ENCODE results near the gene IGFL4.
"Not testable (repeated sequence)": the region's sequence is repeated elsewhere in the genome, so short reads cannot be mapped to it uniquely, and the experiment has no call there.

The IGFL4 gene

DNA sequence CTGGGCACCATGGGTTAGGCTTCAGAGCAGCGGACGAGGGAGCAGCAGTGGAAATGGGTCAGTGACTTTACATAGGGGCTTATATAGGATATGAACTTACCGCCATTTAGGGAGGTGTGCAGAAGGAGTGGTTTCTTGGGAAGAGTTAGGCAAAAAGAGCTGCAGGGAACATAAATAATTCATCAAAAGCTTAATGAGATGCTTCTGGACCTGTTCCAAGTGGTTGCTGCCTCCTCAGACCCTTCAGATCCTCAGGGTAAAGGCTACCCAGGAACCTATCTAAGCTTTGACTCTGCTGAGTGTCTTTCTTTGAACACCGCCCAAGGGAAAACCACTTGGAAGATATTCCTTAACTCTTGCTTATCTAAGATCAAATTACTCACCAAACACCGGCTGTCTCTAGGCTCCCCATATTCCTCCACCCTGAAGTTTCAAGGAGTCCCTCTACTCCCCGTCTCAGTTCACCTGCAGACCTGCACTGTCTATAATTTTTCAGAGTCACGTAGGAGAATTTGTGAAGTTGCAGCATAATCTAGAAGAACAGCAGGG is at the start of gene IGFL4:
Gene IGFL4, minus strand, starts transcription at position 51 of the 549 bp plus-strand sequence. Its CDS starts 40 bp downstream, at position 11.
- no peak for DNase-seq (ENCODE audit: low read depth)

DNA sequence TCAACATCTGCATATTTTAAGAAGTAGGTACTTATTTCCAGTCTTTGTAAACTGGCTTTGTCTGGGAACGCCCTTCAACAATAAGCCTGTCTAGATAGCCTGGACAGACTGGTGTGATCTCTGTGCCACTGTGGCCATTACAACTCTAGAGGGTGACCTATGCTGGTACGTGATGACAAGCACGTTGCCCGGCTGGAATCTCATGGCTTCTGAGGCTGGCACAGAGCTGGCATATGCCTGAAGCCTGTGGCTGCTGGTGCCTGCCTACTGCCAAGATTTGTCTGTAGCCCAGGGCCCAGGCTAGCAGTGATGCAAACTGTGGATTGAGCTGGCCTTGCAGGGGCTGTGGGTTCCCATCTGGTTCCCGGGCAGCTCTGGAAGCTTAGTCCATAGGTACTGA is 49.6 kb upstream of the IGFL4 start:
- DNase-seq (ENCODE audit: low read depth): no peak

DNA sequence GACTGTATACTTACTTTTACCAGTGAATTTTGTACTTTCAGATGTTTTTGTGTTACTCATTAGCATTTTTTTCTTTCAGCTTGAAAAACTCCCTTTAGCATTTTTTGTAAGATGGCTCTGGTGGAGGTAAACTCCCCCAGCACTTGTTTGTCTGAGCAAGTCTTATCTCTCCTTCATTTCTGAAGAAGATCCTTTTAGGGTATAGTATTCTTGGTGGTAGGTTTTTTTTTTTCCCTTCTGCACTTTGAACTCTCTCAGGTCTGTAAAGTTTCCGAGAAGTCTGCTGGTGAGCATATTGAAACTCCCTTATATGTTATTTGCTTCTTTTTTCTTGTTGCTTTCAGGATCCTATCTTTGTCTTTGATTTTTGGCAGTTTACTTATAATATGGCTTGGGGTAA is 48.6 kb upstream of the IGFL4 start:
- DNase-seq (ENCODE audit: low read depth): no peak

DNA sequence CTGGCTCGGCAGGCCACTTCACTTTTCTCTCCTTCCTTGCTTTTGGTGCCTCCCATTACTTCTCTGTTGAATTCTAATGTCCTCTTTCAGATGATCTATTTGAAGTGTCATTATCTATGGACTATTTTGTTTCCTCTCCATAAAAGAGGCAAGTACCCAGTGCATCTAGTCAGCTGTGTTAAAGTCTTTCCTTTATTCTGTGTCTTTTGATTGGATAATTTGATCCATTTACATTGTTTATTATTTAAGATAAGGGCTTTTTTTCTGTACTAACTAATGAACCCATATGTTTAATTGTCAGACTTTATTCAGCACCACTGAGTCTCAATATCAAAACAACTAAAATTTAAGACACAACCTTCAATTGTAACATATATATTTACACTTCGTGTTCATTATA is 47.3 kb upstream of the IGFL4 start:
- no peak for DNase-seq (ENCODE audit: low read depth)

DNA sequence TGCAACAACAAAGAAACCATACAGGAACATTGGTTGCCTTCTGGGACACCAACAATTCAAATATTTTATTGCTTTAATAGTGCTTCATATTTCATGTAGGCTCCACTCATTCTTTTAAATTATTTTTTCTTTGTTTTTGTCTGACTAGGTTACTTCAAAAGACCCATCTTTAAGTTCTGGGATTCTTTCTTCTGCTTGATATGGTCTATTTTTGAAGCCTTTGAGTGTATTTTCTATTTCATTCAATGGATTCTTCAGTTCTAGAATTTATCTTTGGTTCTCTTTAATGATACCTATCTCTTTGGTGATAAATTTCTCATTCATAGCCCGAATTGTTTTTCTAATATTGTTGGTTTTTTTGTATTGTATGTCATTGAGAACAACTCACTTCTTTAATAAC is 45.1 kb upstream of the IGFL4 start:
- no peak for DNase-seq (ENCODE audit: low read depth)

DNA sequence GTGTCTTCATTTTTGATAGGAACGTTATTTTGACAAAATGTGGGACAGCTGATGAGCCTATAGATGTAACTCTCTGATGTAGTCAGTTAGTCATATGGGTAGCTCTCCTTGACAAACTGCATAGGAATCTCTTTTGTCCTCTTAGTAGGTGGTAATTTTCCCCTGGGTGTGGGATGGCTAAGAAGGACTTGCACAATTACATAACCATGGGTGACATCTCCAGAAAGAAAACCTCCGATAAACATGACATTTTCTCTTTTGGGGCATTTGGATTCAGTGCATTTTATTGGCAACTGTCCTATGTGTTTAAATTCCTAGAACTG is 41.9 kb upstream of the IGFL4 start:
- no peak for DNase-seq (ENCODE audit: low read depth)

DNA sequence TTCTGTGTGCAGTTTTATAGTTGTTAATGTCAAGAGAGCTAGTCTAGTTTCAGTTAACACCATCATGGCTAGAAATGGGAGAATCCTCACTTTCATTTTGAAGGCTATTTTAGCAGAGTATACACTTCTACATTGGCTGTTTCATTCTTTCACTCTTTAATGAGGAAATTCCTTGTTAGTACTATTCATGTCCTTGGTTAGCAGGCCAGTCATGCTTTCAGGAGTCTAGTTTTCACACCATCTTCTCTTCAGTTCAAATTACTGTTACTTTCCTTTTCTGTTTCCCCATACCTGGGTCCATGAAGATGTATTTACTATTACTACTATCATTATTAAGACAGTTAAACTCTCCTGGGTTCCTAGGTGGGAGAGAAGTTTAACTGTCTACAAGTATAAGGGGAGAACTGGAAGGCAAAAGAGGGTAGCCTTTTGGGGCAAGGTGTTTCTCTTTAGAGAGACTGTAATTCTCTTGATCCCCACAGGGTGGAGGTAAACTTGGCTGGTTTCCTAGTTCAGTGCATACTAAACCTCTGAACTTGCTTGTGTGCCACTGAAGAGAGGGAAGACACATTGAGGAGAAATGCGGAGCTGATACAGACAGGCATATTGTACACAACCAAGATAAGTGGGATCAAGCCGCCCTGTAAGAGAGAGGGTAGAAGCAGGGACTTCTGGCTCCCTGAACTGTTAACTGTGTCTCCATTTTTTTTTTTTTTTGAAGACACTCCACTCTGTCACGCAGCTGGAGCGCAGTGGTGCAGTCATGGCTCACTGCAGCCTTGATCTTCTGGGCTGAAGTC is 41.3 kb upstream of the IGFL4 start:
- no peak for DNase-seq (ENCODE audit: low read depth)

DNA sequence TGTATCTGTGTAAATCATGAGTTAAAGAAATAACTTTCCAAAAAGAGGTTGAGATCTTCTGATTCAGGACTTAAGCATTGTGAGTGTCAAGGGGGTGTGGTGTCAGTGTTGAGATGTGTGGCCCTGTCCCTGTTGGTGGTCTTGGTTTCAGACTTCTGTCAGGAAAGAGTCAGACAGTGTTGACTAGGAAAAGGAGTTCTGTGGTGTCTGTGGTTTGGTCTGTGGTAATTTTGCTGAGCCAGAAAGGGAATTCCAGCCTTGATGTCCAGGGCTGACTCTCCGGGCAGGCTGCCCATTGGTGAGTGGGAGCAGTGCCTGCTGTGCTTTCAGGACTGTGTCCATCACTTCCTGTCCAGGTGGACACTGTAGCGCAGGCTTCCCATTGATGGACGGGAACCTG is 39.8 kb upstream of the IGFL4 start:
- no peak for DNase-seq (ENCODE audit: low read depth)

DNA sequence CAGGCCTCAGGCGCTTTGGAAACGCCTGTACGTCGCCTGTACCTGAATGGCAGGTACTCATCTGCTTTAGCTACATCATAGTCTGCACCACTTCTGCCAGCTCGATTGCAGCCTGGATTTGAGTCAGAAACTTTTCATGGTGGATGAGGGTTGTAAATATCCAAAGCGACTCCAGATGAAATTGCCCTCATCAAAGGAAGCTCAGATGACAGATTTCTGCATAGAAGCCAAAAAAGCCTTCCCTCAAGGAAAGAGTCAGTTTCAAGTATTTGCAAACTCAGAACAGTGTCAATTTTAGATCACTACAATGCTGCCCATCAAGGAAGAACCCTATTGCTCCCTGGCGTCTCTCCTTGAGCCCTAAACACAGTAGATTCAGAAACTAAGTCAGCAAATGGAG is 38.8 kb upstream of the IGFL4 start:
- DNase-seq (ENCODE audit: low read depth): no peak

DNA sequence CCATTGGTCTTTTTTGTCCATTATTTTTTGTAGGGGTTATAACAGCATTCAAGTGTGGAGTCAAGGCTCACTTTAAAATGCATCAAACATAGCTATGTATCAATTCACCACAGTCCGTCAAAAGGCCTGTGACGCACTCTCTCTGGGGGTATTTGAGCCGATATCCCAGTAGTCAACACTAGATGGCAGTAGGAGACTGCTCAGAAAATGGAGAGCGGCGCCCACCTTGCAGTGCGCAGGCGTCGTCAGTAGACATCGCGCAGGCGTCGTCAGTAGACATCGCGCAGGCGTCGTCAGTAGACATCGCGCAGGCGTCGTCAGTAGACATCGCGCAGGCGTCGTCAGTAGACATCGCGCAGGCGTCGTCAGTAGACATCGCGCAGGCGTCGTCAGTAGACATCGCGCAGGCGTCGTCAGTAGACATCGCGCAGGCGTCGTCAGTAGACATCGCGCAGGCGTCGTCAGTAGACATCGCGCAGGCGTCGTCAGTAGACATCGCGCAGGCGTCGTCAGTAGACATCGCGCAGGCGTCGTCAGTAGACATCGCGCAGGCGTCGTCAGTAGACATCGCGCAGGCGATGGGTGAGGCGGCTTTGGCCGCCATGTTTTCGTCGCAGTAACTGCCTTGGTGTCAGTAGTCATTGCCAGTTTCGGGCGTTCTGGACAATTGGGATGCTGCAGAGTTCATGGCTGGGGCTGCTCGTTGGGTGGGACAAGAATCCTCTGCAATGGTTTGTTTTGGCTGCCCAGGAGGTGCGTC is 38.0 kb upstream of the IGFL4 start:
- DNase-seq (ENCODE audit: low read depth): not testable (repeated sequence)

DNA sequence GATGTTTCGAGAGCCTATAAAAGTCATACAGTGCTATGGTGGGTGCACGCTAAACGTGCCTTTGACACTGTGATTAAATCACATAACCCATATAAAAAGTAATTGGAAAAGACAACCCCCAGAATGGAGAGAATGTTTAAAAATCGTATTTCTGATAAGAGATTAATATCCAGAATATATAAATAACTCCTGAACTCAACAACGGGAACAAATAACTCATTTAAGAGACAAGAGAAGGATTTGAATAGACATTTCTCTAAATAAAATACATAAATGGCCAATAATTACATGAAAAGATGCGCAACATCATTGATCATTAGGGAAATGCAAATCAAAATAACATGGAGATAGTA is 37.0 kb upstream of the IGFL4 start:
- no peak for DNase-seq (ENCODE audit: low read depth)

DNA sequence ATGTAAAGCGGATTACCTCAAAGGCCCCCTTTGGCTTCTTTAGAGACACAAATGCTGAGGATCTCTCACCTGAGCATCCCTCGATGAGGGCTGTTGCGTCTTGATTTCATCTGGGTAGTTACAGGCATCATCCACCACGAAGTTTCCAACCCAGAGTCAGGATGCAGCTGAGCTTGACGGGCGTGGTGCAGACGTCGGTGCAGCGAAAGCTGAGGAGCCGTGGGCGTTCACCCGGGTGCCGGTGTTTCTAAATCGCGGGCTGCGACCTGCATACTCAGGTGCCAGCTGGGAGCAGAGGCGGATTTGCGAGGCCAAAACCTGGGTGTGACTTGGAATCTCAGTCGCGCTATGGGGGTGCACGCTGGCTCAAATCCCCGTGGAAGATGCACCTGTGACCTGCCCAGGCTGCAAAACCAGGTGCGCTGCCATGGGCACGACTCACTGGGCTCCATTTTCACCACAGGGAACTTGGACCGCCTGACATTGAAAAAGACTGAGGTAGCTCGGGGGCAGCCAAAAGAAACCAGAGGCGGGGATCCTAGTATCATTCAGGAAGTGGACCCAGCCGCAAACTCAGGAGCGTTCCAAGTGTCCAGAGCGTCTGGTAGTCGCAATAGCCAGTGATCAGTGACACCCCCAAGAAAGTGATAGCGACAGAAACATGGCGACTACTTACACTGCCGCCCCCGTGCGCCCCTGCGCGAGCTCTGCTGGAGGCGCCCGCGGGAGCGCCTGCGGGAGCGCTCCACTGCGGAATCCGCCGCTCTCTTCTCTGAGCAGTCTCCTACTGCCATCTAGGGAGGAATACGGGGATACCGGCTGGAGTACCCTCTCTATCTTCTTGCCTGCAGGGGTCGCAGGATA is 36.4 kb upstream of the IGFL4 start:
- DNase-seq (ENCODE audit: low read depth): no peak

DNA sequence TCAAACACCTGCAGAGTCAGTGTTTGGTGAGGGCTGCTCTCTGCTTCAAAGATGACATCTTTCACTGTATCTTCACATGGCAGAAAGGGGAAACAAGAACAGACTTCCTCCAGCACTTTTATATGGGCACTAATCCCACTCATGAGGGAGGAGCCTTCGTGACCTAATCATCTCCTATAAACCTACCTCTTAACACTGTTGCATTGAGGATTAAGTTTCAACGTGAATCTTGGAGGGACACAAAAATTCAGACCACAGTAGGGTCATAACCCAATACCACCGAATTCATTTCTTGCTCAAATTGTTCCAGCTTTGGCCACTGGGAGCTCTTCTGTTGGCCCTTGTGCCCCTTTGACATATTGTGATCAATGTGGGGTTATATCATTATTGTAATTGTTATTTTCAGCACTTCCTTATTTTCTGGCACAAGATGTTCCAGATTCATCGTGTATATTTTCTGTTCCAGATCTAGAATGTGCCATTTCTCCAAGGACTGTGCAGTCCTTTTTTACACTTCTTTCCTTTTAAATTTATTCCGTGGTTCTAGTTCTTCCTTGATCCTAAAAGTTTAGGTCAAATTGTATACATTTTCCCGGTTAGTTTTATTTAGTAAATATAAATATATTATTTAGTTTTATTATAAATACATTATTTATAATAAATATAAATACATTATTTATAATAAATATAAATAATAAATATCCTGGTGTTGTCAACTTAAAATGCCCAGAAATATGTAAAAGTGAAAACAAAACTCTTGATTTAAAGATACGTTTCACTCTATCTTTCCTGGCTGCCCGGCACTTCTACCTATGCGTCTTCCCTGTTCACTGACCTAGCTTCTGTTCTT is 35.5 kb upstream of the IGFL4 start:
- DNase-seq (ENCODE audit: low read depth): no peak

DNA sequence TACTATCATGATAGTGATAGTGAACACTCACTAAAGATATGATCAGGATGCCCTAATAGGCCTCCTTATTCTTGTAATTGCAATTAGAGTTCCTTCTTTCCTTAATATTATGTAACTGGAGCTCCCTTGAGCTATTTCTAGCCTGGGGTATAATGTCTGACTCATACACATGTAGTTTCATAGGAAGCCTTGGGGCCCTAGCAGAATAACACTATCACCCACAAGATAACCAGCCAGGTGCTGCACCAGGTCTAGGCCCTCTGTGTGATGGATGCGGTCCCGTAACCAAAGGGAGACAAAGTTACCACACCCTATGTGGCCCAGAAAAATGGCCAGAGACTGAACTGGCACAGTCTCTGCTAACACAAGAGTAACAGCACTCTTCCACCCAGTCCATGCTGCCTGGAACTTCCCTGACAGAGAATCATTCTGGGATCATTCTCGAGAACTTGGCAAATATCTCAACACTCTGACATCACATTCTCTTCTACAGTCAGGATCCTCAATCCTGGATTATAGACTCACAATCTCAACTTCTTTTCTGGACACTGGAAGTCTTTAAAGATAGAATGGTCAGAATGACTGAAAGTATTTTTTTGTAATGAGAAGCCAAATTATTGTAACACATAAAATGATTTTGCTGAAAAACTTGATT is 32.6 kb upstream of the IGFL4 start:
- no peak for DNase-seq (ENCODE audit: low read depth)

DNA sequence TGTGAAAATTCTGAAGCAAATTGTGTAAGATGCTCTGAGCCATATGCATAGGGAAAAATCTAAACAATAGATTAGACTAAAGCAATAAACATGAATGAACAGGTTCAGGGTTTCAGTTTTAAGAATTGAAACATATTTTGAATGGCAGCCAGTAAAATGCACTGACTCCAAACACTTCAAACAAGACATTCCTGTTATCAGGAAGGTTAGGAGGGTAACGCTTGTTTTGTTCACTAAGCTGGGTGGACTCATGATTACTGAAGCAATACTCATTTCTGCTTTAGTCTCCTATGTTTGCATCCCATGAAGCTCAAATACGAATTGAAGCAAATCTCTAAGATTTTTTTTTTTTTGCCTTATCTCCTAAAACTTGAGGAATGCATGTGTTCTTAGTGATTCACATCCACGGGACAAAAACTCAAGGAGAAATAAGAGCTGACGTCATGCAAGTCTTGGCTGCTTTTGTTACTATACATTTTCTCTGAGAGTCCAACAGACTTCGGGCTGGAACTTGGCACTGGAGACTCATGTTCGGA is 29.1 kb upstream of the IGFL4 start:
- DNase-seq (ENCODE audit: low read depth): no peak

DNA sequence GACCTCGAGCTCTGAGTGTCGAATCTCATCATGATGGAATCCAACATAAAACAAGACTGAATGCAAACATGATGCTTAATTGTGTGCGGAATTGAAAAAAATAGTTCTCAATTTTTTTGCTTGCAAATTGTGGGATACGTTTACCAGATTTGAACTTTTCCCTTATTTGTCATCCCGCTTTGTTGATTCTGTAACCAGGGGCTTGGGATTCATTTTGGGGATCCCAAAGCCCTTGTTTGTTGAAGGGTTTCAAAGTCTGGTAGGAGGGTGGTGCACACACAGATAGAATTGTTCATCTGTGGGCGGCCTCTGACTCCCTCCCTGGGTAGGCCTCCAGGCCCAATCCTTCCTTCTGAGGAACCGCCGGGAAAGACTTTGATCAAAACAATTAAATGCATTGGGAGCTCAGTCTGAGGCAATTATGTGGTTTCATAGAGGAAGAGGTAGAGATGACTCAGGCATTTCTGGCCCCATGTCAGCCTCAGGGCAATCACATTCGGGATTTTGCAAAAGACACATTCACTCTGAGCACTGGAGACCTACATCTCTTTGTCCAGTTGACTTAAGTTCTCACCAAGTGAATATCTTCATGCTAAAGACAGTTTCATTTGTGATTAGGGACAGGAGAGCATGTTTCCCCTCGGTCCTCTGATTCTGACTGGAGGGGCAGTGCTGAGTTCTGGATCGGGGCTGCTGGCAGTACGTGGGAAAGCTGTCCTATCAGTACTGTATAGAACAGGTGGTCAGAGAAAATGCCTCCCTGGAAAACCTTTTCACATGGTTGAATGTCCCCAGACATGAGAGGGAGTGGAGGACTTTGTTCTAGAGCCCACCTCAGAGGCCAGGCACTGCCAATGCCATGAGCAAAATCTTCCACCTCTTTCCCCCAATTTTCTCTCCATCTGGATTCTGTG is 27.8 kb upstream of the IGFL4 start:
- DNase-seq (ENCODE audit: low read depth): no peak

DNA sequence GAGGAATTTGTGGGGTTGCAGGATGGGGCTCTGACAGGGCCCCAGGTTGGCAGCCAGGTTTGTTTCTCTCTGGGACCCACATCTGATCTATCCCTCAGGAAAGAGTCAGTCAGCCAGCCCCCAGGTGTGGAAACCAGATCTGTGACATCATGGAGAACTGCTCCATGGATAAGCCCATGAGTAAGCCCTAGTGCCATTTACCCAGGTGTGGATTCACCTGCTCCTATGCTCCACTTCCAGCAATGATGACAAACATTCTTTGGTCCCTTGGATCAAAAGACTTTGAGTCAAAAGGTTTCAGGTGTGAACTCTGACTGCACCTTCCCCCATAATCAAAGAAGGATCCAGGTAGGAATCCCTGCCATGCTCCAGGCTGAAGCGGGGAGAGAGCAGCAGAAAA is 26.9 kb upstream of the IGFL4 start:
- no peak for DNase-seq (ENCODE audit: low read depth)

DNA sequence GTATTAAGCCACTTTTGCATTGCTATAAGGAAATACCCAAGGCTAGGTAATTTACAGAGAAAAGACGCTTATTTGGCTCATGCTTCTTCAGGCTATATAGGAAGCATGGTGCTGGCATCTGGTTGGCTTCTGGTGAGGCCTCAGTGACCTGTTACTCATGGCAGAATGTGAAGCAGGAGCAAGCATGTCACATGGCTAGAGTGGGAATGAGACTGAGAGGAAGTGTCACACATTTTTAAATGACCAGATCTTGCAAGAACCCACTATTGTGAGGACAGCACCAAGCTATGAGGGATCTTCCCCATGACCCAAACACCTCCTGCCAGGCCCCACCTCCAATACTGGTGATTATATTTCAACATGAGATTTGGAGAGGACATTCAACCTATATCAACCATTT is 25.7 kb upstream of the IGFL4 start:
- DNase-seq (ENCODE audit: low read depth): no peak

DNA sequence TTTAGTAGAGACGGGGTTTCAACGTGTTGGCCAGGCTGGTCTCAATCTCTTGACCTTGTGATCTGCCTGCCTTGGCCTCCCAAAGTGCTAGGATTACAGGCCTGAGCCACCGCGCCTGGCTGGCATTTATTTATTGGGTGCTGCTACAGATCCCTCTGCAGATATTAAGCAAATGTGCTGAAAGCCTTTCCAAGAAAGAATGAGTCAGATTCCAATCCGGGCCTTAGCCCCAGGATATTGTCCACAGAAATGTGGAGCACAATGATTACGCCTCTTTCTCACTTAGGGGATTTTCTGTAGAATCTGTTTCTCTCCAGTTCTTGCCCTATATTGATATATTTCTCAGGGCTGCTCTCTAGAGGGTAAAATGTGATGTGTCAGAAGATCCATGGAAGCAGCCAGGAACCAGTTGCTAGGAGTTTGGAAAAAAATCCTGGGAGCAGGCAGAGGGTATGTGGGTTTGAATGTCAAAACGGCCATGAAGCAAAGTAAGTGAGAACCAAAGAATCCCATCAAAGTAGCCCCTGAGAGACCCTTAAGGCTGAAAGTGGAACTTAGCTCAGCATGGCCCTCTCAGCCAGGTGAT is 24.8 kb upstream of the IGFL4 start:
- DNase-seq (ENCODE audit: low read depth): no peak
